A673 (cell line): ENCODE measurements around the gene PRADC1. TPM values are rescaled to one million over a fixed set of nuclear protein-coding genes. Genes with fewer than 3 reads are reported as not detected.

Source experiments
- BruUV-seq: library from RNA; stranded (reverse); fragments of 400-500 nt; replicated peaks from 2 replicates; lab custom pipeline; 2021; lab: Mats Ljungman, UMichigan
- CTCF ChIA-PET: fragments of 300-600 bp; sonication (Branson Sonifier 250); formaldehyde crosslinking; loops from one replicate; lab custom pipeline; 2022; ENCODE audit warnings: antibody characterized with exemption; lab: Charles Lee
- POLR2A ChIA-PET: fragments of 300-600 bp; sonication (Branson Sonifier 250); formaldehyde crosslinking; loops from one replicate; lab custom pipeline; 2022; ENCODE audit warnings: antibody characterized with exemption; ENCODE audit not compliant: low non-redundant PET; lab: Charles Lee
- DNase-seq: peaks from one replicate; pipeline ENCODE4 v3.0.0-alpha.2; 2015; ENCODE audit warnings: low spot score
- H3K27ac ChIP-seq: fragments of 200-600 bp; sonication (generic); 2 replicates; pipeline ENCODE4 v1.5.1; 2016; ENCODE audit warnings: mixed run types, low read depth, mild to moderate bottlenecking, mixed read lengths, antibody characterized with exemption, low read length; ENCODE audit not compliant: poor library complexity, severe bottlenecking
- H3K27me3 ChIP-seq: fragments of 200-600 bp; sonication (generic); replicated peaks from 2 replicates; pipeline ENCODE4 v1.6.1; 2017; ENCODE audit warnings: mixed run types, low read depth, mild to moderate bottlenecking, mixed read lengths, antibody characterized with exemption, low read length; ENCODE audit not compliant: insufficient read depth, poor library complexity
- H3K36me3 ChIP-seq: fragments of 200-600 bp; sonication (generic); 2 replicates; pipeline ENCODE4 v1.6.1; 2016; ENCODE audit warnings: mixed run types, mild to moderate bottlenecking, mixed read lengths, antibody characterized with exemption, low read length; ENCODE audit not compliant: insufficient read depth, poor library complexity, severe bottlenecking
- H3K4me1 ChIP-seq: fragments of 200-600 bp; sonication (generic); 2 replicates; pipeline ENCODE4 v1.6.1; 2017; ENCODE audit warnings: mixed run types, mild to moderate bottlenecking, mixed read lengths, antibody characterized with exemption, low read length; ENCODE audit not compliant: insufficient read depth, poor library complexity, severe bottlenecking
- H3K4me3 ChIP-seq: fragments of 200-600 bp; sonication (generic); 2 replicates; pipeline ENCODE4 v1.5.1; 2016; ENCODE audit warnings: low read depth, mixed run types, mild to moderate bottlenecking, mixed read lengths, low read length; ENCODE audit not compliant: poor library complexity, severe bottlenecking
- H3K9me3 ChIP-seq: fragments of 200-600 bp; sonication (generic); 2 replicates; pipeline ENCODE4 v1.6.1; 2016; ENCODE audit warnings: mixed run types, low read depth, mild to moderate bottlenecking, mixed read lengths, antibody characterized with exemption, low read length; ENCODE audit not compliant: poor library complexity, severe bottlenecking
- EZH2 ChIP-seq: fragments of 200-600 bp; sonication (generic); IDR thresholded peaks from 2 replicates; pipeline ENCODE4 v1.6.1; 2017; ENCODE audit warnings: borderline replicate concordance, low read depth, mild to moderate bottlenecking, mixed read lengths, antibody characterized with exemption, low read length; ENCODE audit not compliant: poor library complexity, severe bottlenecking
- intact Hi-C: fragments of 100-400 bp; cut with micrococcal nuclease; formaldehyde crosslinking; loops from one replicate; pipeline ENCODE4 v1.10.0; 2022; ENCODE audit not compliant: unreplicated experiment
- total RNA-seq: library from RNA; stranded (reverse); gene quantifications from 2 replicates; pipeline ENCODE4 v1.2.3, GENCODE V29; 2021
- TF ChIP-seq, protein P1 (sequence below): fragments of 300-800, 200-600 bp; sonication (generic); conservative IDR thresholded peaks from 2 replicates; pipeline ENCODE4 v1.5.1; 2017; ENCODE audit warnings: low read depth, mild to moderate bottlenecking, antibody characterized with exemption, low read length, moderate library complexity, mixed read lengths

Gene PRADC1
- total RNA-seq, 1 experiment from 2014 or later: 17.7 TPM

DNA sequence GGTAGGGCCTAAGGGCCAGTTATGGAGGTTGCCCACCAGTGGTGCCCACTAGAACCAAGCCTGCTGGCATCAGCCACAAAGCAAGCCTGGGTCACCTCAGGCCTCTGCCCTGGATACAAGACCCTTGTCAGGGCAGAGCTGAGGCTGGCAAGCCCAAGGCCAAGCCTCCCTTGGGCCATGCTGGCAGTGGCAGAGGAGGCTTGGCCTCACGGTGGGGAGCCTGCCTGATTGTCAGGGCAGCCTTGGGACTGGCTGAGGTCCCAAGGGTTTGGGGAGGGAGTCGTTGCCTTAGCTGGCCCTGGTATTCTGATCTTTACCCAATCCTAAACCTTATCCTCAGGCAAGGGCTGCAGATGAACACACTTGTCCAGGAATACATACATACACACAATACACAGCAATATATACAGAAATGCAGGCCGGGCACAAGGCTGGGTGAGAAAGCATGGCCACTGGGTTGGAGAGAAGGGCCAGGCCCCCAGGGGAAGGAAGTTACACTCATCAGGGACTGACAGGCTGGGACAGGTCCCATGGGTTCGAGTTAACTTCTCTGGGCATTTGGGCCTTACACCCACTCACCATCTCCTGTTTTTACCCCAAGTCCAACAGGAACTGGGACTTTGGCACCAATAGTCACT is 22.1 kb upstream of the PRADC1 start:
- intact Hi-C loops: no loop called here
- DNase-seq: no peak
- Histone ChIP-seq H3K36me3 (peaks cover 47% of the 10 kb centered on the region), H3K9me3 (no peaks in the 10 kb centered on the region), H3K27me3 (no peaks in the 10 kb centered on the region), H3K27ac (no peak overlapping the region), H3K4me1 (no peaks in the 10 kb centered on the region), H3K4me3 (no peak overlapping the region)
- TF ChIP-seq, protein P1, sequence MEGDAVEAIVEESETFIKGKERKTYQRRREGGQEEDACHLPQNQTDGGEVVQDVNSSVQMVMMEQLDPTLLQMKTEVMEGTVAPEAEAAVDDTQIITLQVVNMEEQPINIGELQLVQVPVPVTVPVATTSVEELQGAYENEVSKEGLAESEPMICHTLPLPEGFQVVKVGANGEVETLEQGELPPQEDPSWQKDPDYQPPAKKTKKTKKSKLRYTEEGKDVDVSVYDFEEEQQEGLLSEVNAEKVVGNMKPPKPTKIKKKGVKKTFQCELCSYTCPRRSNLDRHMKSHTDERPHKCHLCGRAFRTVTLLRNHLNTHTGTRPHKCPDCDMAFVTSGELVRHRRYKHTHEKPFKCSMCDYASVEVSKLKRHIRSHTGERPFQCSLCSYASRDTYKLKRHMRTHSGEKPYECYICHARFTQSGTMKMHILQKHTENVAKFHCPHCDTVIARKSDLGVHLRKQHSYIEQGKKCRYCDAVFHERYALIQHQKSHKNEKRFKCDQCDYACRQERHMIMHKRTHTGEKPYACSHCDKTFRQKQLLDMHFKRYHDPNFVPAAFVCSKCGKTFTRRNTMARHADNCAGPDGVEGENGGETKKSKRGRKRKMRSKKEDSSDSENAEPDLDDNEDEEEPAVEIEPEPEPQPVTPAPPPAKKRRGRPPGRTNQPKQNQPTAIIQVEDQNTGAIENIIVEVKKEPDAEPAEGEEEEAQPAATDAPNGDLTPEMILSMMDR: no peak
- no peak for TF ChIP-seq EZH2
- no TSS peak for BruUV-seq
- ChIA-PET CTCF (no interaction called here), POLR2A (no interaction called here)

DNA sequence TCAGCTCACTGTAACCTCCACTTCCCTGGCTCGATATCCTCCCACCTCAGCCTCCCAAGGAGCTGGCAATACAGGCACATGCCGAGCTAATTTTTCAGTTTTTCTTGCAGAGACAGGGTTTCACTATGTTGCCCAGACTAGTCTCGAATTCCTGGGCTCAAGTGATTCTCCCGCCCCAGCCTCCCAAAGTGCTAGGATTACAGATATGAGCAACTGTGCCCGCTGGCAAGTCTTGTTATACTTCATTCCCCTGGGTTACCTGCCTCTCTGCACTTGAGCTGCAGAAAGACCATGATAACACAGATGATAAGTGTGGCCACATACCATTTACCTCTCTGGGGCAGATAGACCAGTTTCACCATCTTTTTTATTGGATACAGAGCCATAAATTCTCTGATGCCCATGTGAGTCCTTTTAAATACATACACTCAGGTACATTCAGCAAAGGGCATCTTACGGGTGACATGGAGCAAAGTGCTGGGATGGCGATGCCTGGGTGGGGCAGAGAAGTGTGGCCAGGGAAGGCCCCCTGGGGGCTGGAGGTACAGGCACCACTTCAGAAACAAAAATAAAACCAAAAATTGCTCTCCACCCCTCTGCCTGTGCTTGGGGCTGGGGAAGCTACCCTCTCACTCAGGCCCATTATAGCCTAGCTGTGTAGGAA is 21.4 kb upstream of the PRADC1 start:
- Histone ChIP-seq H3K27me3 (no peaks in the 10 kb centered on the region), H3K4me1 (no peaks in the 10 kb centered on the region), H3K36me3 (peaks cover 53% of the 10 kb centered on the region), H3K4me3 (no peak overlapping the region), H3K9me3 (no peaks in the 10 kb centered on the region), H3K27ac (no peak overlapping the region)
- no peak for DNase-seq
- BruUV-seq: no TSS peak
- TF ChIP-seq EZH2: no peak
- TF ChIP-seq, protein P1: no peak
- ChIA-PET POLR2A (no interaction called here), CTCF (no interaction called here)
- intact Hi-C loops: no loop called here

DNA sequence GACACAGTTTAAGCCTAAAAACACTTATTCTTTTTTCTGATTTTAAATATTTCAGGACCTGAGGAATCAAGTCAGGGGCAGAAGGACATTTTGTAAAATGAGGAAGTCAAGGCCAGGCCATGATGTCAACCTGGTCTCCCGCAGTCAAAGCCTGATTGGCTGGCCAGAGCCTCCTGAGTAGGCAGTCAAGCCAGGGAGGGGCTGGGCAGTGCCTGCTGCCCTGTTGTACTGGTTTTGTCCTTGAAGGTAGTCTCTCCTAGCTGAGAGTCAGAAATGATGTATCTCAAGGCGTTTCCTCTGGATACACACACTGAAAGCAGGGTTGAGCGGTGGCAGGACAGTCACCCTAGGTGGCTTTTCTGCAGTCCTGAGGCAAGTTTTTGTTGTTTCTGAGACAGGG is 20.9 kb upstream of the PRADC1 start:
- H3K36me3 ChIP-seq: peaks cover 59% of the 10 kb centered on the region

More for the DNA sequence above, 20.9 kb upstream of the PRADC1 start:
- no peak for TF ChIP-seq EZH2
- TF ChIP-seq, protein P1: no peak
- ChIA-PET POLR2A (no interaction called here), CTCF (no interaction called here)
- H3K9me3 ChIP-seq: no peaks in the 10 kb centered on the region
- no peaks in the 10 kb centered on the region for H3K27me3 ChIP-seq
- no peak overlapping the region for H3K27ac ChIP-seq
- intact Hi-C loops: no loop called here
- H3K4me3 ChIP-seq: no peak overlapping the region
- BruUV-seq: no TSS peak
- no peaks in the 10 kb centered on the region for H3K4me1 ChIP-seq
- DNase-seq: no peak
